ENCODE measurements around the gene OR10J4.
"Not testable (repeated sequence)": the region's sequence is repeated elsewhere in the genome, so short reads cannot be mapped to it uniquely, and the experiment has no call there.

DNA sequence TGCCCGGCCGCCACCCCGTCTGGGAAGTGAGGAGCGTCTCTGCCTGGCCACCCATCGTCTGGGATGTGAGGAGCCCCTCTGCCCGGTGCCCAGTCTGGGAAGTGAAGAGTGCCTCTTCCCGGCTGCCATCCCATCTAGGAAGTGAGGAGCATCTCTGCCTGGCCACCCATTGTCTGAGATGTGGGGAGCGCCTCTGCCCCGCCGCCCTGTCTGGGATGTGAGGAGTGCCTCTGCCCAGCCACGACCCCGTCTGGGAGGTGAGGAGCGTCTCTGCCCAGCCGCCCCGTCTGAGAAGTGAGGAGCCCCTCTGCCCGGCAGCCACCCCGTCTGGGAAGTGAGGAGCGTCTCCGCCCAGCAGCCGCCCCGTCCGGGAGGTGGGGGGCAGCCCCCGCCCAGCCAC is 17.6 kb downstream of the OR10J4 start:
- TF ChIP-seq, protein P1, sequence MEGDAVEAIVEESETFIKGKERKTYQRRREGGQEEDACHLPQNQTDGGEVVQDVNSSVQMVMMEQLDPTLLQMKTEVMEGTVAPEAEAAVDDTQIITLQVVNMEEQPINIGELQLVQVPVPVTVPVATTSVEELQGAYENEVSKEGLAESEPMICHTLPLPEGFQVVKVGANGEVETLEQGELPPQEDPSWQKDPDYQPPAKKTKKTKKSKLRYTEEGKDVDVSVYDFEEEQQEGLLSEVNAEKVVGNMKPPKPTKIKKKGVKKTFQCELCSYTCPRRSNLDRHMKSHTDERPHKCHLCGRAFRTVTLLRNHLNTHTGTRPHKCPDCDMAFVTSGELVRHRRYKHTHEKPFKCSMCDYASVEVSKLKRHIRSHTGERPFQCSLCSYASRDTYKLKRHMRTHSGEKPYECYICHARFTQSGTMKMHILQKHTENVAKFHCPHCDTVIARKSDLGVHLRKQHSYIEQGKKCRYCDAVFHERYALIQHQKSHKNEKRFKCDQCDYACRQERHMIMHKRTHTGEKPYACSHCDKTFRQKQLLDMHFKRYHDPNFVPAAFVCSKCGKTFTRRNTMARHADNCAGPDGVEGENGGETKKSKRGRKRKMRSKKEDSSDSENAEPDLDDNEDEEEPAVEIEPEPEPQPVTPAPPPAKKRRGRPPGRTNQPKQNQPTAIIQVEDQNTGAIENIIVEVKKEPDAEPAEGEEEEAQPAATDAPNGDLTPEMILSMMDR (IDR thresholded peaks at IDR 0.05), result not testable (repeated sequence)
- TF ChIP-seq POLR2A (IDR thresholded peaks at IDR 0.05), result not testable (repeated sequence)

All from adrenal gland (tissue), 5 donors.